Breast epithelium (tissue), 4 donors: ENCODE results near the gene RNU1-3. TPM values are rescaled to one million over a fixed set of nuclear protein-coding genes. Genes with fewer than 3 reads are reported as not detected.
A peak's percentile ranks its signal among the peaks of the same experiment; 100 is the strongest.
"Not testable (repeated sequence)": the region's sequence is repeated elsewhere in the genome, so short reads cannot be mapped to it uniquely, and the experiment has no call there.

Source experiments
- DNase-seq, 2 donors: peaks; one replicate each; pipeline ENCODE4 v3.0.0-alpha.2; 2019; ENCODE audit warnings: low spot score in 2 of 2
- H3K27ac ChIP-seq, 2 donors: fragments of 200-600 bp; sonication (generic) in 1 of 2; one replicate each; pipeline ENCODE4 v1.5.1; 2016 to 2019; ENCODE audit warnings: mild to moderate bottlenecking in 1 of 2
- H3K27me3 ChIP-seq, 2 donors: fragments of 200-600 bp; sonication (generic) in 1 of 2; one replicate each; pipeline versions ENCODE4 v1.5.1 to v1.6.0; 2017 to 2019; ENCODE audit warnings: control low read depth in 1 of 2, mild to moderate bottlenecking in 1 of 2
- H3K36me3 ChIP-seq: fragments of 200-600 bp; one replicate; pipeline ENCODE4 v1.5.1; 2019
- H3K4me1 ChIP-seq, 2 donors: fragments of 200-600 bp; sonication (generic); one replicate each; pipeline ENCODE4 v1.5.1; 2016 to 2019; ENCODE audit warnings: control low read depth in 1 of 2
- H3K4me3 ChIP-seq, 3 donors: fragments of 200-600 bp; sonication (generic); 1 replicate in 2 of 3; 2 replicates in 1 of 3; pipeline ENCODE4 v1.5.1; 2016 to 2019; ENCODE audit warnings: mild to moderate bottlenecking in 3 of 3, moderate library complexity in 2 of 3
- H3K9me3 ChIP-seq, 2 donors: fragments of 200-600 bp; sonication (generic) in 1 of 2; one replicate each; pipeline ENCODE4 v1.5.1; 2016 to 2019; ENCODE audit warnings: control low read depth in 1 of 2
- POLR2A ChIP-seq: fragments of 450-650 bp; IDR thresholded peaks from one replicate; pipeline ENCODE4 v1.6.1; 2016; ENCODE audit warnings: antibody characterized with exemption, mild to moderate bottlenecking, moderate library complexity
- POLR2AphosphoS5 ChIP-seq, 3 donors: sonication (generic); formaldehyde crosslinking; IDR thresholded peaks; one replicate each; pipeline ENCODE4 v1.6.1; 2017; ENCODE audit warnings: antibody characterized with exemption in 3 of 3
- intact Hi-C: fragments of 100-400 bp; cut with DNase I; formaldehyde crosslinking; loops from one replicate; pipeline ENCODE4 v1.15.1; 2023; ENCODE audit warnings: low total_unique reads
- total RNA-seq, 3 donors: library from RNA; depleted of rRNA; stranded (reverse); fragments of >200 nt; gene quantifications; one replicate each; pipeline ENCODE4 v1.1.0, GENCODE V29; 2016
- TF ChIP-seq, protein P1 (sequence below), 3 donors: fragments of 450-650 bp; IDR thresholded peaks; one replicate each; pipeline ENCODE4 v1.5.1; 2016 to 2017; ENCODE audit warnings: antibody characterized with exemption in 3 of 3, mild to moderate bottlenecking in 3 of 3, moderate library complexity in 3 of 3

The RNU1-3 gene
- total RNA-seq, 3 donors from 2014 or later: under 0.01 TPM

DNA sequence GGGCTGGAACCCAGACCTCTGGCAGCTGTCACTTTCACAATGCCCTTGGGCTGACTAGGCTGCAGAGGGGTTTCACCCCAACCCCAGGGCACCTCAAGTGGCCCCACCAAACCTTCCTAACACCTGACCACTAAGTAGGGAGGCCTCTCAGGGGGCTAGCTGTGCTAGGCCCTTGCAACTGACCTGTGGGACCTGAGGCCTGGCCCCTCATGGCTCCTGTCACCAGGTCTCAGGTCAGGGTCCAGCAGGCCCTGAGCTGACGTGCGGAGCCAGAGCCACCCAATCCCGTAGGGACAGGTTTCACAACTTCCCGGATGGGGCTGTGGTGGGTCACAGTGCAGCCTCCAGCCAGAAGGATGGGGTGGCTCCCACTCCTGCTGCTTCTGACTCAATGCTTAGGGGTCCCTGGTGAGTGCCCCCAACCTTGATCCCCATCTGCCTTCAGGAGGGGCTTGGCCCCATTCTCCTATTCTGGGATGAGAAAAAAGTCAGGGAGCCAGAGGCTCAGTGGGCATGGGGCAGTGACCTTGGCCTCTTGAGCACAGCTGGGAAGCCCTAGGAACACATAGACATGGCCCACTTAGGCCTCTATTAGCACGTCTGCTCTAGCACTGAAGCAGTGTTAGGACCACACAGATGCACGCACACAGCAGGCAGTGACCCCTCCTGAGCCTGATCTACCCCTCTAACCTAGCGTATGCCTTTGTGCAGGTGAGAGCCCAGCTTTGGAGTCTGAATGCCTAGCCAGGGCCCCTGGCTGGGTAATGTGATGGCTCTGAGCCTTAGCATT lies 21.3 kb downstream of the RNU1-3 start:
- peak overlapping the region; percentile 81 to 89 for H3K27ac ChIP-seq
- DNase-seq: peak; percentile 35 to 55
- H3K4me1 ChIP-seq: peaks cover 17 to 20% of the 10 kb centered on the region in 2 donors

DNA sequence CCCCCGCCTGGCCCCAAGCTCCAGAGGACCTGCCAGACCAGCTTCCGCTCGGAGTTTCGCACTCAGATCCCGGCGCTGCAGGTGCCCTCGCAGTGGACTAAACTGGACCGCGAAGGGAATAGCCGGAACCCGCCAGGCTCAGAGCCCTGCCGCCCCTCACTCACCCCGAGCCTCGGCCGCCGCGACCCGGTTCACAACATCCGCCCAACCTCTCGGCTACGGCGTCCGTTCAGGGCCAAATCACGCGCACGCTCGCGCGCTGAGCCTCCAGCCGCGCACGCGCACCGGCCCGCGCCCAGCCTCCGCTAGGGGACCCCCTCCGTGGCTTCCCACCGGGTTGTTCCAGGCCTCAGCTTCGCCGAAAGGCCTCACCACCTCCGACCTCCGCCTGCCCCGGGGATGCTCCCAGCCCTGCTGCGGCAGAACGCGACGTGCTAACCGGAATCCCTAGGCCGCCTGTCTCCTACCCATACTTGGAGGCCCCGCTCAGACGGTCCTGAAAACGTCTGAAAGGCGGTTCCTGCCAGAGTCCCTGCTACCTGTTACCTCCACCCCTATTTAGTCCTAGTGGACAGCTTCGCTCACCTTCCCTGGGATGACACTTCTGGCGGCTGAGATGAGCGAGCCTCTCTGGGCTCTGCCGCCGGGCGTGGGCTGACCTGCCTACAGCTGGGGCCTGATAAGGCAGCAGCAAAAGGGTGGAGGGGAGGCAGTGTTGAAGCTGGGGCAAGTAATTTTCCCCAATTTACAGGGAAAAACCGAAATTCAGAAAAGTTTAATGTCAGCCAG lies 22.1 kb downstream of the RNU1-3 start:
- peaks cover 17 to 20% of the 10 kb centered on the region in 2 donors for H3K4me1 ChIP-seq
- H3K27me3 ChIP-seq, intact Hi-C loops, H3K36me3 ChIP-seq, H3K9me3 ChIP-seq: not testable (repeated sequence)
- H3K27ac ChIP-seq: peak overlapping the region; percentile 81 to 89
- H3K4me3 ChIP-seq: peak overlapping the region; percentile 56 to 75 (median 70)
- TF ChIP-seq POLR2A (peak; percentile 8), POLR2AphosphoS5 (IDR thresholded peaks at IDR 0.05) (peak in 2 of 3 donors; percentile 86 to 88)
- TF ChIP-seq, protein P1, sequence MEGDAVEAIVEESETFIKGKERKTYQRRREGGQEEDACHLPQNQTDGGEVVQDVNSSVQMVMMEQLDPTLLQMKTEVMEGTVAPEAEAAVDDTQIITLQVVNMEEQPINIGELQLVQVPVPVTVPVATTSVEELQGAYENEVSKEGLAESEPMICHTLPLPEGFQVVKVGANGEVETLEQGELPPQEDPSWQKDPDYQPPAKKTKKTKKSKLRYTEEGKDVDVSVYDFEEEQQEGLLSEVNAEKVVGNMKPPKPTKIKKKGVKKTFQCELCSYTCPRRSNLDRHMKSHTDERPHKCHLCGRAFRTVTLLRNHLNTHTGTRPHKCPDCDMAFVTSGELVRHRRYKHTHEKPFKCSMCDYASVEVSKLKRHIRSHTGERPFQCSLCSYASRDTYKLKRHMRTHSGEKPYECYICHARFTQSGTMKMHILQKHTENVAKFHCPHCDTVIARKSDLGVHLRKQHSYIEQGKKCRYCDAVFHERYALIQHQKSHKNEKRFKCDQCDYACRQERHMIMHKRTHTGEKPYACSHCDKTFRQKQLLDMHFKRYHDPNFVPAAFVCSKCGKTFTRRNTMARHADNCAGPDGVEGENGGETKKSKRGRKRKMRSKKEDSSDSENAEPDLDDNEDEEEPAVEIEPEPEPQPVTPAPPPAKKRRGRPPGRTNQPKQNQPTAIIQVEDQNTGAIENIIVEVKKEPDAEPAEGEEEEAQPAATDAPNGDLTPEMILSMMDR (IDR thresholded peaks at IDR 0.05): peak in 2 of 3 donors; percentile 24 to 34
- DNase-seq: peak; percentile 88 to 93

More for the DNA sequence above, 21.3 kb downstream of the RNU1-3 start:
- H3K4me3 ChIP-seq: peak overlapping the region; percentile 56 to 75 (median 70)
- H3K36me3 ChIP-seq, H3K9me3 ChIP-seq, H3K27me3 ChIP-seq, intact Hi-C loops: not testable (repeated sequence)

DNA sequence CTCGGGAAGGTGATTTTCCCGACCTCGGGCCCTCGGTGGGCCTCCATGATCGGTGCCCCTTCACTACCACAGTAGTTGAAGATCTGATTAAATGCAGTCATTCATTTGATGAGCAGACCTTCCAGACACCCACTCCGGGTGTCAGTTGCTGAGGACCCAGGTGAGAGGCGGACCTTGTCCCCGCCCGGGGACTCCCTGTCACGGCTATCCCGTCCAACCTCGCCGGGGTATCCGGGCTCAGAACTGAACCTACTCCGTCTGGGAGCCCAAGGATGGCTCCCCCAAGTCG lies 22.6 kb downstream of the RNU1-3 start:
- intact Hi-C loops: no loop called here
- Histone ChIP-seq H3K27me3 (no peaks in the 10 kb centered on the region), H3K4me1 (peaks cover 17 to 20% of the 10 kb centered on the region in 2 donors), H3K27ac (peak overlapping the region; percentile 81 to 89), H3K9me3 (no peaks in the 10 kb centered on the region), H3K36me3 (no peaks in the 10 kb centered on the region), H3K4me3 (peak overlapping the region; percentile 56 to 75 (median 70))
- no peak for DNase-seq
- no peak for TF ChIP-seq POLR2A
- TF ChIP-seq, protein P1 (IDR thresholded peaks at IDR 0.05): no peak
- no peak for TF ChIP-seq POLR2AphosphoS5 (IDR thresholded peaks at IDR 0.05)

DNA sequence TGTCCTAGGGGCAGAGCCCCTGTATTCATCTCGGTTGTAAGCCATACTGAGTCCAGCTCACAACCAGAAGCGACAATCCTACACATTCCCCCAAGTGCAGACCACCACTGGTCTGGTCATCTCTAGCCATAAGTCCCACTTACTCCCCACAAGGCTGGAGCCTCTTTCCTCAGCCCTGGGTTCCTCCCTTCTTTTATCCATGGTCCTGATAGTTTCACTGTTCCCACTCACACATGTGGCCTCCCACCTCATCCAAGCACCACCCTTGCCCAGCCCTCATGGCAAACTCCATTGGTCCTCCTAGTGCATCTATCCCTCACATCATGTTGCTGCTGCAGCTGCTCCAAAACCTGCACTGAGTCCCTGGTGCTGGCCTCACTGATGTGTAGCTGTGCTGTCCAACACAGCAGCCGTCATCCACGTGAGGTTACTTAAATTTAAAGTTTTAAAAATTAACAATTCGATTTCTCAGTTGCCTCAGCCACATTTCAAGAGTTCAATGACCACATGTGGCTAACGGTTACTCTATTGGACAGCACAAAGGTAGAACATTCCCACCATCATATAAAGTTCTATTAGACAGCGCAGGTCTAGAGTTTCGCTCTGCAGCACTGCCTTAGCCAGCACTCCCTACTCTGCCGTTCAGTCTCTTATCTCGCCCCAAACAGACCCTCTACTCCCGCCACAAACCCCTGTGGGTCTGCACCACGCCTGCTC lies 23.1 kb downstream of the RNU1-3 start:
- intact Hi-C loops, H3K36me3 ChIP-seq, H3K27me3 ChIP-seq, H3K9me3 ChIP-seq: not testable (repeated sequence)
- peak; percentile 38 to 50 for DNase-seq
- Histone ChIP-seq H3K4me3 (peak overlapping the region; percentile 56 to 75 (median 70)), H3K4me1 (peaks cover 17 to 20% of the 10 kb centered on the region in 2 donors), H3K27ac (peak overlapping the region; percentile 81 to 89)

DNA sequence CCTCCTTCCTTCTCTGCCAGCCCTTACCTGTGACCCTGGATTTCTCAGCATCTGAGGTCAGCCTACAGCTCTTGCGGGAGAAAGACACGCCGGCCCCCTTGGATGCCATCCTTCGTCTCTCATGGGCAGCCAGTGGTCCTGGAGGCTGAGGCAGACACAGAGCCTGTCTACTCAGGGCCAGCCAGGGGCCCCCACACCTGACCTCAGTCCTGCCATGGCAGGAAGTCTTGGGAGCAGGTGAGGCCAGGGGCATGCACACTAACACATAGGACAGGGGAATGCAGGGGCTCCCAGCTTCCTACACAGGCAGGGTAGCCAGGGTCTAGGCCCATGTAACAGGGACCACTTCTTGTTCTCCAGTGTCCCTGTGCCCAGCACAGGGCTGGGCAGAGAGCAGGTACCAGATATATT lies 23.7 kb downstream of the RNU1-3 start:
- H3K27ac ChIP-seq, H3K9me3 ChIP-seq, H3K27me3 ChIP-seq, intact Hi-C loops, H3K36me3 ChIP-seq: not testable (repeated sequence)
- Histone ChIP-seq H3K4me1 (peaks cover 17 to 20% of the 10 kb centered on the region in 2 donors), H3K4me3 (peak overlapping the region in 2 of 3 donors; percentile 56 to 75)
- peak; percentile 37 to 54 for DNase-seq

DNA sequence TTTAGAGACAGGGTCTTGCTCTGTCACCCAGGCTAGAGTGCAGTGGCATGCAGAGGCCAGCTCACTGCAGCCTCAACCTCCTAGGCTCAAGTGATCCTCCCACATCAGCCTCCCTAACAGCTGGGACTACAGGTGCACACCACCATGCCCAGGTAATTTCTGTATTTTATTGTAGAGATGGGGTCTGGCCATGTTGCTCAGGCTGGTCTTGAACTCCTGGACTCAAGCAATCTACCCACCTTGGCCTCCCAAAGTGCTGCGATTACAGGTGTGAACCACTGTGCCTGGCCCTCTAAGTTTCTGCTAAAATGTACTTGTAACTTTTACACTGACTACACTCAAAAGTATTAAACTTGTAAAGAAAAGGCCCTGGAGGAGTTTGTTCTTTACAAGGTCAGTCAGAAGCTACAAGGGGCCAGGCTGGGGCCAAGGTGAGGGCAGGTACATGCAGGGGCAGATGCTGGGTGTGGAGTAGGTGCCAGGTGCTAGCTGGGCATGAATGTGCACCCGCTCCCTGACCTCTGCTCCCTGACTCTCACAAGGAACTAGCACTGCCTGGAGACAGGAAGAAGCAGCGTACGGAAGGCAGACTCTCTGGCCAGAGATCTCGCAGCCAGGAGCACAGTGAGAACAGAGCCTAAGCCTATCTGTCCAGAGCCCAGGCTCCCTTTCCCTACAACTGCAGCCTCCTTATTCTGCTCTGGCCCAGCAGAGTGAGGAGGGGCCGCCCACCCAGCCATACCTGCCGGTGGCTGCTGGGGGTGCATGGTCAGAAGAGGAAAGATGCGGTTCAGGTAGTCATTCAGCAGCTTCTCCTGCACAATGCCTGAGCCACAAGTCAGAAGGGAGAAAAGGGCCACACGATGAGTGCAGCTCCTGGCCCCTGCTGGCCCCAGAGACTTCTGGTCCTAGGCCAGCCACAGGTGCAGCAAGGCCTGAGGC lies 24.5 kb downstream of the RNU1-3 start:
- H3K4me3 ChIP-seq, H3K36me3 ChIP-seq, H3K27me3 ChIP-seq, H3K9me3 ChIP-seq, intact Hi-C loops, H3K27ac ChIP-seq: not testable (repeated sequence)
- H3K4me1 ChIP-seq: peaks cover 17 to 20% of the 10 kb centered on the region in 2 donors
- DNase-seq: peak; percentile 18 to 48

DNA sequence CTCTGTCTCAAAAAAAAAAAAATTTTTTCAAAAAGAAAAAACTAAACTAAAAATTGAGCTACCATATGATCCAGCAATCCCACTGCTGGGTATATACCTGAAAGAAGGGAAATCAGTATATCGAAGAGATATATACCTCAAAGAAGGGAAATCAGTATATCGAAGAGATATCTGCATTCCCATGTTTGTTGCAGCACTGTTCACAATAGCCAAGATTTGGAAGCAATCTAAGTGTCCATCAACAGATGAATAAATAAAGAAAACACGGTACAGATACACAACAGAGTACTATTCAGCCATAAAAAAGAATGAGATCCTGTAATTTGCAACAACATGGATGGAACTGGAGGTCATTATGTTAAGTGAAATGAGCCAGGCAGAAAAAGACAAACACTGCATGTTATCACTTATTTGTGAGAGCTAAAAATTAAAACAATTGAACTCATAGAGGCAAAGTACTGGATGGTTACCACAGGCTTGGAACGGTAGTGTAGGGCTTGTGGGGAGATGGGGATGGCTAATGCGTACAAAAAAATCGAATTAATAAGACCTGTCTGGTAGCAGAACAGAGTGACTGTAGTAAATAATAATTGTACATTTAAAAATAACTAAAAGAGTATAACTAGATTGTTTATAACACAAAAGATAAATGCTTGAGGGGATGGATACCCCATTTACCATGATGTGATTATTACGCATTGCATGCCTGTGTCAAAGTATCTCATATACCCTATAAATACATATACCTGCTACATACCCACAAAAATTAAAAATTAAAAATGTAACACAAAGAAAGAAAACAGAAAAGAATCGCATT lies 25.4 kb downstream of the RNU1-3 start:
- intact Hi-C loops, H3K27ac ChIP-seq, H3K4me3 ChIP-seq, DNase-seq, H3K9me3 ChIP-seq, H3K36me3 ChIP-seq, H3K27me3 ChIP-seq: not testable (repeated sequence)
- H3K4me1 ChIP-seq: peaks cover 17 to 20% of the 10 kb centered on the region in 2 donors

DNA sequence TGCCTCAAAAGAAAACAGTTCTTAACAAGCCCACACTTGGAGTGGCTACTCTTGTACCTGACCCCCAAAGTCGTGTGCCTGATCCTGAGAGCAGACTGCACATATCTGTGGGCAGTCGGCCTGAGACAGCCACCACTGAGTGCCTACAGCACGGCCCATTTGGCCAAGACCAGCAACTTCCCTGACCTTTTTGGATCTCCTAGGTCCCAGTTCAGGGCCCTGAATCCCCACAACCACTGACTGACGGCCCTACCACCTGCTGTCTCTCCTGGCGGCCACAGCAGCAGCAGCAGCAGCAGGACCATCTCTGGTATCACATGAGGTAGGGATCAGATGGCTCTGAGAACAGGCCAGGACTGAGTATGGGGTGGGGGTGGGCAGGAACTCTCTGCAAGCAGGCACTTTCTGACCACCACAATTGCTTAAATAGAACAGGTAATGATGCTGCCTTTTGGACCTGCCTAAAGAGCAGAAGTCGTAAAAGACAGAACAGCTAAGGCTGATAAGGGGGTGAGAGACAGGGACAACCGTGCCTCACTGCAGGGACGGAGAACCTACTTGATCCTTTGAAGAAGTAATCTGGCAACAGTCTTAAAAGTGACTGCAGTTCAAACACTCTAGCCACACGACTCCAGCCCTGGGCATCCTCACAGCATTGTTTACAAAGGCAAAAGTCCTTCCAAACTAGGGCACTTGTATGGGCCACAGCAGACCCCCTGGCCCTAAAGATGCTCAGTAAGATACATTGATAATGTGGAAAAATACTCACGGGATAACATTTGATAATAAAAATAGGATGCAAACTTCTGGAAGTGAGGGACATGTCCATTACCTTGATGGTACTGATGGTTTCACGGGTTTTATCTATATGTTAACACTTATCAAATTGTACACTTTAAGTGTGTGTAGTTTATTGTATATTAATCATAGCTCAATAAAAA lies 27.4 kb downstream of the RNU1-3 start:
- H3K9me3 ChIP-seq, H3K36me3 ChIP-seq, H3K4me3 ChIP-seq, intact Hi-C loops, H3K27me3 ChIP-seq, H3K27ac ChIP-seq: not testable (repeated sequence)
- DNase-seq: peak; percentile 15 to 51
- H3K4me1 ChIP-seq: peaks cover 14 to 17% of the 10 kb centered on the region in 2 donors
